Pancreas (tissue), 10 donors: ENCODE measurements around the gene CRISPLD2. TPM values are rescaled to one million over a fixed set of nuclear protein-coding genes. Genes with fewer than 3 reads are reported as not detected.

Experiments used
- ATAC-seq, 4 donors: fragments of 200-7000 bp; cut with Tn5 transposase; one replicate each; pipeline versions ENCODE4 v1.8.0 to v1.9.1; 2020; ENCODE audit warnings: mild to moderate bottlenecking in 4 of 4, moderate library complexity in 4 of 4
- DNase-seq, 6 donors: peaks; one replicate each; pipeline ENCODE4 v3.0.0-alpha.2; 2020
- FAIRE-seq: peaks from 2 replicates; lab custom pipeline; 2012; peaks lifted over from hg19 to GRCh38; lab: Jason Lieb, UNC
- H3K27ac ChIP-seq, 4 donors: fragments of 200-600 bp; sonication (generic); 1 replicate in 3 of 4; 2 replicates in 1 of 4; pipeline versions ENCODE4 v1.5.0 to v1.8.0; 2020
- H3K27me3 ChIP-seq, 4 donors: fragments of 200-600 bp; one replicate each; pipeline ENCODE4 v1.8.0; 2021
- H3K36me3 ChIP-seq, 3 donors: fragments of 200-600 bp; sonication (generic) in 1 of 3; one replicate each; pipeline versions ENCODE4 v1.5.0 to v1.8.0; 2020 to 2021
- H3K4me1 ChIP-seq, 3 donors: fragments of 200-600 bp; one replicate each; pipeline ENCODE4 v1.8.0; 2021
- H3K4me3 ChIP-seq, 4 donors: fragments of 200-600 bp; sonication (generic) in 2 of 4; one replicate each; pipeline versions ENCODE4 v1.5.0 to v1.8.0; 2020 to 2021
- H3K9me3 ChIP-seq, 4 donors: fragments of 200-600 bp; one replicate each; pipeline ENCODE4 v1.8.0; 2021
- CTCF ChIP-seq, 4 donors: fragments of 200-600 bp; sonication (generic) in 3 of 4; IDR thresholded peaks; one replicate each; pipeline versions ENCODE4 v1.5.0 to v1.8.0; 2021; ENCODE audit warnings: antibody characterized with exemption in 4 of 4
- WGBS, 2 donors: extraction: QIAGEN DNeasy Blood & Tissue Kit; methylation state at CpG; one replicate each; pipeline ENCODE4 v1.1.7; 2013; 5-methylcytosine and 5-hydroxymethylcytosine counted together
- intact Hi-C, 3 donors: fragments of 100-400 bp; cut with DNase I; formaldehyde crosslinking; loops; one replicate each; pipeline versions ENCODE4 v1.11.1 to v1.14.2; 2022
- polyA plus RNA-seq, 2 donors: library from polyadenylated mRNA; stranded (reverse); fragments of 200-250 nt; gene quantifications; one replicate each; pipeline ENCODE4 v1.2.3, GENCODE V29; 2013
- total RNA-seq, 6 donors: library from RNA; stranded (reverse); fragmentation: NEBNext Ultra II Directional in 4 of 6; extraction: Animal tissue kit (Norgen Biotek cat#: 25700) in 4 of 6; gene quantifications; one replicate each; pipeline versions ENCODE4 v1.2.1 to v1.2.4, GENCODE V29; 2021 to 2023
- donor health status: healthy with polysubstance abuse.
- donor health status: DM: no; HTN: no; CAD: no; lungs with moderate emphysema.
- donor health status: DM: no; HTN: no; CAD: no.
- donor health status: control.
- donor health status: control.
- donor health status: Bipolar disorder and iron deficiency.
- donor health status: DM: yes; HTN: yes; CAD: no.
- donor health status: DM: no; HTN: no; CAD: no.
- donor health status: DM: no; HTN: no; CAD: no.
- donor health status: DM: yes; HTN: yes; CAD: no.

Gene CRISPLD2
- total and polyA plus RNA-seq, 8 donors = 4.1 to 40.2 (median 14.1) TPM

GRCh38 chr16:84917492-84917891 lies 97.7 kb downstream of the CRISPLD2 start:
- H3K4me1 ChIP-seq = no peaks in the 10 kb centered on the region
- ATAC-seq (no peak), FAIRE-seq (no peak), DNase-seq (no peak)
- no peak for TF ChIP-seq CTCF (IDR thresholded peaks at IDR 0.05)
- intact Hi-C loops = no loop called here
- no peaks in the 10 kb centered on the region for H3K27me3 ChIP-seq
- H3K36me3 ChIP-seq = no peaks in the 10 kb centered on the region
- H3K27ac ChIP-seq = no peak overlapping the region
- no peaks in the 10 kb centered on the region for H3K9me3 ChIP-seq
- H3K4me3 ChIP-seq = no peak overlapping the region
- 64 to 80% methylated on average over 11 of the region's 11 CpGs for WGBS, 2 donors

GRCh38 chr16:84918006-84918909 lies 98.5 kb downstream of the CRISPLD2 start:
- no peak for ATAC-seq
- no peaks in the 10 kb centered on the region for H3K36me3 ChIP-seq
- FAIRE-seq = no peak
- intact Hi-C loops = no loop called here
- TF ChIP-seq CTCF (IDR thresholded peaks at IDR 0.05) = no peak
- no peak overlapping the region for H3K27ac ChIP-seq
- H3K4me1 ChIP-seq = no peaks in the 10 kb centered on the region
- no peak for DNase-seq
- H3K9me3 ChIP-seq = no peaks in the 10 kb centered on the region
- WGBS, 2 donors = 74 to 77% methylated on average over 20 of the region's 20 CpGs
- H3K4me3 ChIP-seq = no peak overlapping the region
- no peaks in the 10 kb centered on the region for H3K27me3 ChIP-seq

- no peaks in the 10 kb centered on the region for H3K36me3 ChIP-seq
- no peak for FAIRE-seq
- 65 to 67% methylated on average over 7 of the region's 7 CpGs for WGBS, 2 donors
- no peaks in the 10 kb centered on the region for H3K9me3 ChIP-seq
- no peak for TF ChIP-seq CTCF (IDR thresholded peaks at IDR 0.05)
- DNase-seq = no peak
- H3K4me1 ChIP-seq = no peaks in the 10 kb centered on the region
- H3K27ac ChIP-seq = no peak overlapping the region
- H3K27me3 ChIP-seq = no peaks in the 10 kb centered on the region
- no peak overlapping the region for H3K4me3 ChIP-seq
- no peak for ATAC-seq
- intact Hi-C loops = no loop called here
These were observed 99.5 kb downstream of the CRISPLD2 start for GRCh38 chr16:84919269-84919668.

- no peak for DNase-seq
- Histone ChIP-seq H3K9me3 (no peaks in the 10 kb centered on the region), H3K36me3 (no peaks in the 10 kb centered on the region), H3K4me3 (no peak overlapping the region), H3K4me1 (no peaks in the 10 kb centered on the region), H3K27me3 (no peaks in the 10 kb centered on the region), H3K27ac (no peak overlapping the region)
- no peak for TF ChIP-seq CTCF (IDR thresholded peaks at IDR 0.05)
- intact Hi-C loops = no loop called here
- ATAC-seq = no peak
- WGBS, 2 donors = 71 to 78% methylated on average over 13 of the region's 13 CpGs
- FAIRE-seq = no peak
These were observed 99.9 kb downstream of the CRISPLD2 start for GRCh38 chr16:84919708-84920107.

GRCh38 chr16:84920333-84920732 lies 100.5 kb downstream of the CRISPLD2 start:
- no peaks in the 10 kb centered on the region for H3K27me3 ChIP-seq
- no peak overlapping the region for H3K27ac ChIP-seq
- H3K9me3 ChIP-seq = no peaks in the 10 kb centered on the region
- intact Hi-C loops = no loop called here
- H3K4me3 ChIP-seq = no peak overlapping the region
- WGBS, 2 donors = 89 to 94% methylated on average over 8 of the region's 8 CpGs
- no peak for FAIRE-seq
- DNase-seq = no peak
- no peaks in the 10 kb centered on the region for H3K4me1 ChIP-seq
- ATAC-seq = no peak
- H3K36me3 ChIP-seq = no peaks in the 10 kb centered on the region
- no peak for TF ChIP-seq CTCF (IDR thresholded peaks at IDR 0.05)
